H1 (cell line): ENCODE data around the gene TAX1BP1. TPM values are rescaled to one million over a fixed set of nuclear protein-coding genes. Genes with fewer than 3 reads are reported as not detected.

Experiments used
- CTCF ChIA-PET: fragments of 300-600 bp; sonication (Branson Sonifier 250); formaldehyde crosslinking; loops from one replicate; lab custom pipeline; 2021; ENCODE audit not compliant: partially characterized antibody; lab: Charles Lee
- POLR2A ChIA-PET: fragments of 300-600 bp; sonication (Branson Sonifier 250); formaldehyde crosslinking; loops from one replicate; lab custom pipeline; 2021; ENCODE audit warnings: inconsistent platforms; ENCODE audit not compliant: partially characterized antibody; lab: Charles Lee
- DNase-seq, 2 experiments: peaks; one replicate each; pipeline versions ENCODE4 v3.0.0 to v3.0.0-alpha.2; 2010 to 2022; ENCODE audit warnings: low spot score in 2 of 2, low read depth in 1 of 2, mixed read lengths in 1 of 2
- FAIRE-seq: peaks from 2 replicates; lab custom pipeline; 2011; peaks lifted over from hg19 to GRCh38; lab: Jason Lieb, UNC
- H2AFZ ChIP-seq: 2 replicates; pipeline ENCODE4 v1.8.1; 2012; ENCODE audit warnings: low read length, inconsistent platforms
- H2AK5ac ChIP-seq: 2 replicates; pipeline ENCODE4 v1.6.1; 2013; ENCODE audit warnings: low read depth, low read length
- H2BK120ac ChIP-seq: replicated peaks from 2 replicates; pipeline ENCODE3; 2013; ENCODE audit warnings: low read depth, low read length, inconsistent platforms
- H2BK12ac ChIP-seq: 2 replicates; pipeline ENCODE4 v1.6.1; 2013; ENCODE audit warnings: low read depth, low read length
- H2BK15ac ChIP-seq: 2 replicates; pipeline ENCODE4 v1.6.1; 2013; ENCODE audit warnings: low read length
- H2BK20ac ChIP-seq: 2 replicates; pipeline ENCODE4 v1.6.1; 2013; ENCODE audit warnings: low read length
- H2BK5ac ChIP-seq: 2 replicates; pipeline ENCODE4 v1.6.1; 2013; ENCODE audit warnings: low read depth, low read length
- H3K14ac ChIP-seq: 2 replicates; pipeline ENCODE4 v1.6.1; 2013; ENCODE audit warnings: inconsistent platforms; ENCODE audit not compliant: insufficient read length
- H3K18ac ChIP-seq: 2 replicates; pipeline ENCODE4 v1.6.1; 2013; ENCODE audit warnings: low read length; ENCODE audit errors: extremely low read depth
- H3K23ac ChIP-seq: 2 replicates; pipeline ENCODE4 v1.6.1; 2013; ENCODE audit warnings: inconsistent platforms; ENCODE audit not compliant: insufficient read length
- H3K23me2 ChIP-seq: 2 replicates; pipeline ENCODE4 v1.6.1; 2013; ENCODE audit warnings: low read depth, low read length
- H3K27ac ChIP-seq: 2 replicates; pipeline ENCODE4 v1.6.1; 2011; ENCODE audit warnings: low read depth, low read length, inconsistent platforms
- H3K27me3 ChIP-seq, 4 experiments: replicated peaks in 1 of 4; 1 replicate in 1 of 4; 2 replicates in 3 of 4; pipeline versions ENCODE4 v1.6.1 to v1.8.1; 2011 to 2013; ENCODE audit warnings: low read length in 3 of 4, mild to moderate bottlenecking in 3 of 4, inconsistent platforms in 2 of 4, mixed read lengths in 2 of 4, moderate library complexity in 1 of 4; ENCODE audit not compliant: control insufficient read depth in 3 of 4, insufficient read depth in 3 of 4; ENCODE audit errors: extremely low read depth in 1 of 4
- H3K36me3 ChIP-seq, 4 experiments: 2 replicates each; pipeline versions ENCODE4 v1.6.1 to v1.8.1; 2011 to 2013; ENCODE audit warnings: mild to moderate bottlenecking in 4 of 4, low read length in 3 of 4, moderate library complexity in 2 of 4, control low read depth in 1 of 4, inconsistent platforms in 1 of 4; ENCODE audit not compliant: insufficient read depth in 4 of 4, control insufficient read depth in 2 of 4
- H3K4ac ChIP-seq: replicated peaks from 2 replicates; pipeline ENCODE3; 2013; ENCODE audit warnings: low read length, low read depth, mixed read lengths, inconsistent platforms; ENCODE audit not compliant: insufficient read length
- H3K4me1 ChIP-seq, 4 experiments: replicated peaks in 1 of 4; 1 replicate in 1 of 4; 2 replicates in 3 of 4; pipeline versions ENCODE4 v1.6.1 to v1.8.1; 2011 to 2013; ENCODE audit warnings: low read length in 3 of 4, inconsistent platforms in 2 of 4, mixed read lengths in 1 of 4; ENCODE audit not compliant: insufficient read depth in 4 of 4, control insufficient read depth in 3 of 4
- H3K4me2 ChIP-seq, 2 experiments: 2 replicates each; pipeline versions ENCODE4 v1.6.1 to v1.8.1; 2011 to 2013; ENCODE audit warnings: low read depth in 2 of 2, low read length in 2 of 2, control low read depth in 1 of 2, inconsistent platforms in 1 of 2, mild to moderate bottlenecking in 1 of 2; ENCODE audit not compliant: insufficient read depth in 1 of 2
- H3K4me3 ChIP-seq, 4 experiments: fragments of 200-600, 300-600 bp in 1 of 4; sonication (generic), shearing (Covaris generic), sonication (Bioruptor Twin) in 1 of 4; 2 replicates each; pipeline versions ENCODE4 v1.5.1 to v1.8.1; 2011 to 2016; ENCODE audit warnings: low read length in 4 of 4, low read depth in 3 of 4, control low read depth in 2 of 4, inconsistent platforms in 2 of 4, mild to moderate bottlenecking in 2 of 4, mixed read lengths in 1 of 4, moderate library complexity in 1 of 4; ENCODE audit not compliant: insufficient read depth in 2 of 4; ENCODE audit errors: extremely low read depth in 1 of 4
- H3K56ac ChIP-seq: replicated peaks from 2 replicates; pipeline ENCODE3; 2013; ENCODE audit warnings: low read depth, mild to moderate bottlenecking, mixed read lengths, low read length, inconsistent platforms; ENCODE audit not compliant: insufficient read length
- H3K79me1 ChIP-seq: 2 replicates; pipeline ENCODE4 v1.6.1; 2013; ENCODE audit warnings: low read depth, low read length, control low read depth
- H3K79me2 ChIP-seq, 2 experiments: 2 replicates each; pipeline versions ENCODE4 v1.6.1 to v1.8.1; 2012 to 2013; ENCODE audit warnings: low read length in 2 of 2, mild to moderate bottlenecking in 2 of 2, inconsistent platforms in 1 of 2; ENCODE audit not compliant: insufficient read depth in 2 of 2, control insufficient read depth in 1 of 2
- H3K9ac ChIP-seq, 4 experiments: replicated peaks in 1 of 4; 1 replicate in 1 of 4; 2 replicates in 3 of 4; pipeline versions ENCODE4 v1.6.1 to v1.8.1; 2011 to 2013; ENCODE audit warnings: low read depth in 3 of 4, low read length in 3 of 4, control low read depth in 2 of 4, mild to moderate bottlenecking in 2 of 4, moderate library complexity in 2 of 4, inconsistent platforms in 1 of 4; ENCODE audit errors: extremely low read depth in 1 of 4
- H3K9me3 ChIP-seq, 2 experiments: 2 replicates each; pipeline versions ENCODE4 v1.6.1 to v1.8.1; 2012 to 2013; ENCODE audit warnings: mild to moderate bottlenecking in 2 of 2, moderate library complexity in 2 of 2, control low read depth in 1 of 2, inconsistent platforms in 1 of 2, low read depth in 1 of 2, low read length in 1 of 2, mixed read lengths in 1 of 2; ENCODE audit not compliant: insufficient read depth in 2 of 2
- H4K20me1 ChIP-seq, 2 experiments: replicated peaks in 1 of 2; 2 replicates each; pipeline versions ENCODE3 to v1.8.1; 2011 to 2013; ENCODE audit warnings: inconsistent platforms in 2 of 2, low read length in 2 of 2, mild to moderate bottlenecking in 1 of 2; ENCODE audit not compliant: insufficient read depth in 2 of 2, control insufficient read depth in 1 of 2
- H4K5ac ChIP-seq: 2 replicates; pipeline ENCODE4 v1.6.1; 2013; ENCODE audit warnings: low read length, low read depth, mixed read lengths, inconsistent platforms; ENCODE audit not compliant: insufficient read length
- H4K8ac ChIP-seq: 2 replicates; pipeline ENCODE4 v1.8.0; 2013; ENCODE audit warnings: mild to moderate bottlenecking, moderate library complexity, low read length, inconsistent platforms; ENCODE audit not compliant: insufficient read depth; ENCODE audit errors: extremely low read depth
- H4K91ac ChIP-seq: replicated peaks from 2 replicates; pipeline ENCODE3; 2013; ENCODE audit warnings: low read length, mixed read lengths, inconsistent platforms; ENCODE audit not compliant: insufficient read length
- ASH2L ChIP-seq: fragments of 200-600, 300-600 bp; sonication (generic); IDR thresholded peaks from one replicate; pipeline ENCODE4 v1.7.1; 2017; ENCODE audit warnings: low read length
- EP300 ChIP-seq, 2 experiments: IDR thresholded peaks; 1 replicate in 1 of 2; 2 replicates in 1 of 2; pipeline ENCODE4 v1.6.1; 2011 to 2012; ENCODE audit warnings: low read depth in 2 of 2, low read length in 2 of 2, mild to moderate bottlenecking in 2 of 2, borderline replicate concordance in 1 of 2, inconsistent platforms in 1 of 2, moderate library complexity in 1 of 2
- SIN3A ChIP-seq, 2 experiments: IDR thresholded peaks in 1 of 2; conservative IDR thresholded peaks in 1 of 2; 2 replicates each; pipeline ENCODE4 v1.6.1; 2011 to 2012; ENCODE audit warnings: low read length in 2 of 2, improper control_type of control experiment in 1 of 2, low read depth in 1 of 2, mild to moderate bottlenecking in 1 of 2
- SP4 ChIP-seq: IDR thresholded peaks from 2 replicates; pipeline ENCODE4 v1.6.1; 2012; ENCODE audit warnings: low read length, inconsistent platforms
- TBP ChIP-seq: IDR thresholded peaks from 2 replicates; pipeline ENCODE4 v1.6.1; 2011; ENCODE audit warnings: low read depth, low read length, improper control_type of control experiment
- WGBS, 2 experiments: shearing (Covaris generic) in 1 of 2; methylation state at CpG; one replicate each; pipeline versions ENCODE4 v1.1.6 to v1.1.7; 2013 to 2015; ENCODE audit warnings: low lambda C conversion rate in 2 of 2, mixed read lengths in 2 of 2, inconsistent platforms in 1 of 2, low coverage in 1 of 2, missing lambda C conversion rate in 1 of 2; ENCODE audit not compliant: insufficient replicate concordance in 2 of 2, insufficient coverage in 1 of 2, insufficient read length in 1 of 2; ENCODE audit errors: extremely low coverage in 1 of 2, missing lambda C conversion rate in 1 of 2; 5-methylcytosine and 5-hydroxymethylcytosine counted together
- polyA plus RNA-seq, 7 experiments: library from polyadenylated mRNA; depleted of rRNA in 3 of 7; stranded (reverse) in 5 of 7; unstranded in 2 of 7; fragments of >200 nt in 5 of 7; fragments of 200-250 nt in 2 of 7; gene quantifications; 1 replicate in 5 of 7; 2 replicates in 1 of 7; 4 replicates in 1 of 7; pipeline versions ENCODE4 v1.2.1 to v1.2.3, GENCODE V29; 2011 to 2013; ENCODE audit warnings: missing spikeins in 2 of 7, mixed read lengths in 2 of 7
- total RNA-seq: library from RNA; stranded (reverse); fragmentation: NEBNext Ultra II Directional; extraction: Animal tissue kit (Norgen Biotek cat#: 25700); gene quantifications from 2 replicates; pipeline ENCODE4 v1.2.1, GENCODE V29; 2021

Gene TAX1BP1
- total and polyA plus RNA-seq, 2 of the 8 experiments (the other 6 are each of a cell fraction or from before 2014, with no cell fraction given), result 56.0 to 62.7 TPM

GRCh38 chr7:27812706-27813105, 72.7 kb downstream of the TAX1BP1 start:
- Histone ChIP-seq H3K4me3 (no peak overlapping the region), H3K79me2 (no peaks in the 10 kb centered on the region), H3K23ac (no peak overlapping the region), H2BK120ac (no peak overlapping the region), H3K14ac (no peak overlapping the region), H3K18ac (no peak overlapping the region), H4K8ac (no peak overlapping the region), H3K23me2 (no peaks in the 10 kb centered on the region), H3K79me1 (no peaks in the 10 kb centered on the region), H3K36me3 (peaks cover 0 to 12% (median 4%) of the 10 kb centered on the region in 4 experiments; a peak in 3 of 8 replicates), H3K4ac (no peak overlapping the region), H4K91ac (no peak overlapping the region), H2BK12ac (no peak overlapping the region), H4K20me1 (peaks cover 0 to 2% of the 10 kb centered on the region in 2 experiments), H2BK15ac (no peak overlapping the region), H2AK5ac (no peak overlapping the region), H3K4me1 (no peaks in the 10 kb centered on the region), H2BK5ac (no peak overlapping the region), H2AFZ (no peak overlapping the region), H2BK20ac (no peak overlapping the region), H3K27ac (no peak overlapping the region), H3K27me3 (no peaks in the 10 kb centered on the region), H3K9me3 (no peaks in the 10 kb centered on the region), H3K9ac (no peak overlapping the region), H4K5ac (no peak overlapping the region), H3K56ac (no peak overlapping the region), H3K4me2 (no peak overlapping the region)
- no peak for FAIRE-seq
- no peak for DNase-seq
- ChIA-PET CTCF (no interaction called here), POLR2A (no interaction called here)
- WGBS, 2 experiments, result 97% methylated on average over 2 of the region's 2 CpGs; no CpG with 5 or more reads in 1 of the 2 experiments
- TF ChIP-seq SP4, result no peak
- TF ChIP-seq EP300 (IDR thresholded peaks at IDR 0.05; ENCODE audit: borderline replicate concordance in 1 of 2, low read depth in 2 of 2, low read length in 2 of 2), result no peak
- TF ChIP-seq SIN3A (conservative IDR thresholded peaks at IDR 0.05 in 1 of 2, IDR thresholded peaks at IDR 0.05 in 1 of 2; ENCODE audit: low read depth in 1 of 2, low read length in 2 of 2), result no peak
- no peak for TF ChIP-seq ASH2L
- TF ChIP-seq TBP, result no peak
